Measurements from ENCODE around the gene MPG.
"Not testable (repeated sequence)": the region's sequence is repeated elsewhere in the genome, so short reads cannot be mapped to it uniquely, and the experiment has no call there.

Gene MPG

DNA sequence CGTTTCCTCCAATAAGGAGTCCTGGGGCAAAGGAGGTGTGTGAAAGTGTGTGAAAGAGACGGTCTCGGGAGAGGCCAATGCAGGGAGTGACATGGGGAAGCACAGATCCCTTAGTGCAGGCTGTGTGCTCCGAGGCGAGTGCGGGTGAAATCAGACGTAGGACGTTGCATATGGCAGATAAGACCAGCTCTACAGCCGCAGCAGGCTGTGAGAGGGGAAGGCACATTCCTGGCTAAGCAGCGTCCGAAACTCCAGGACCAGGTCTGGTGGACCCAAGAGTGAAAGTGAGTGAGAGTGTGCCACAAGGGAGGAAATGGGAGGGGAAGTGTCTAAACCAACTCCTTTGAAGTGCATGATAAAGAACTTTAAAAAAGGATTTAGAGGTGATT lies 36.0 kb upstream of the MPG start:
- DNase-seq (ENCODE audit: extremely low spot score), result no peak
- no peak for TF ChIP-seq SUZ12 (IDR thresholded peaks at IDR 0.05)
- TF ChIP-seq FOXM1 (IDR thresholded peaks at IDR 0.05; ENCODE audit: borderline replicate concordance), result no peak
- TF ChIP-seq L3MBTL2 (conservative IDR thresholded peaks at IDR 0.05), result no peak
- no peak for TF ChIP-seq BHLHE40 (IDR thresholded peaks at IDR 0.05; ENCODE audit: borderline replicate concordance)
- TF ChIP-seq FOXK2 (IDR thresholded peaks at IDR 0.05), result no peak
- TF ChIP-seq TARDBP (IDR thresholded peaks at IDR 0.05), result no peak
- TF ChIP-seq HDGF (IDR thresholded peaks at IDR 0.05; ENCODE audit: borderline replicate concordance), result no peak
- TF ChIP-seq ZNF384 (IDR thresholded peaks at IDR 0.05), result no peak
- TF ChIP-seq SP1 (IDR thresholded peaks at IDR 0.05), result no peak
- no peak for TF ChIP-seq CTBP1 (IDR thresholded peaks at IDR 0.05; ENCODE audit: borderline replicate concordance)
- no peak for TF ChIP-seq FOXA1 (IDR thresholded peaks at IDR 0.05)
- no peak for TF ChIP-seq ARNT (IDR thresholded peaks at IDR 0.05)
- TF ChIP-seq ELF4 (IDR thresholded peaks at IDR 0.05), result no peak
- TF ChIP-seq NFRKB (IDR thresholded peaks at IDR 0.05), result no peak
- TF ChIP-seq, protein P1, sequence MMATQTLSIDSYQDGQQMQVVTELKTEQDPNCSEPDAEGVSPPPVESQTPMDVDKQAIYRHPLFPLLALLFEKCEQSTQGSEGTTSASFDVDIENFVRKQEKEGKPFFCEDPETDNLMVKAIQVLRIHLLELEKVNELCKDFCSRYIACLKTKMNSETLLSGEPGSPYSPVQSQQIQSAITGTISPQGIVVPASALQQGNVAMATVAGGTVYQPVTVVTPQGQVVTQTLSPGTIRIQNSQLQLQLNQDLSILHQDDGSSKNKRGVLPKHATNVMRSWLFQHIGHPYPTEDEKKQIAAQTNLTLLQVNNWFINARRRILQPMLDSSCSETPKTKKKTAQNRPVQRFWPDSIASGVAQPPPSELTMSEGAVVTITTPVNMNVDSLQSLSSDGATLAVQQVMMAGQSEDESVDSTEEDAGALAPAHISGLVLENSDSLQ (IDR thresholded peaks at IDR 0.05), result no peak
- TF ChIP-seq LEF1 (IDR thresholded peaks at IDR 0.05; ENCODE audit: borderline replicate concordance), result no peak
- POLR2A ChIA-PET, result no interaction called here
- CTCF ChIA-PET, result interaction anchor here (1.0 kb wide), 1 partner anchor 65 kb away, joined by 3 read pairs; no protein-coding TSS in a partner anchor

- no peak for DNase-seq (ENCODE audit: extremely low spot score)
- ChIA-PET CTCF (no interaction called here), POLR2A (interaction anchor here (1.5 kb wide), 1 partner anchor 10 kb away, joined by 4 read pairs; the partner anchor contains the start of gene POLR3K)
- TF ChIP-seq HDGF (IDR thresholded peaks at IDR 0.05; ENCODE audit: borderline replicate concordance), result no peak
- TF ChIP-seq FOXA1 (IDR thresholded peaks at IDR 0.05), result no peak
- no peak for TF ChIP-seq L3MBTL2 (conservative IDR thresholded peaks at IDR 0.05)
- no peak for TF ChIP-seq ZNF384 (IDR thresholded peaks at IDR 0.05)
- TF ChIP-seq LEF1 (IDR thresholded peaks at IDR 0.05; ENCODE audit: borderline replicate concordance), result no peak
- no peak for TF ChIP-seq FOXK2 (IDR thresholded peaks at IDR 0.05)
- TF ChIP-seq, protein P1 (IDR thresholded peaks at IDR 0.05), result no peak
- TF ChIP-seq TARDBP (IDR thresholded peaks at IDR 0.05), result no peak
- no peak for TF ChIP-seq CTBP1 (IDR thresholded peaks at IDR 0.05; ENCODE audit: borderline replicate concordance)
- TF ChIP-seq SUZ12 (IDR thresholded peaks at IDR 0.05), result no peak
- TF ChIP-seq ARNT (IDR thresholded peaks at IDR 0.05), result no peak
Measured at GRCh38 chr16:42691-43090, 35.3 kb upstream of the MPG start.

DNA sequence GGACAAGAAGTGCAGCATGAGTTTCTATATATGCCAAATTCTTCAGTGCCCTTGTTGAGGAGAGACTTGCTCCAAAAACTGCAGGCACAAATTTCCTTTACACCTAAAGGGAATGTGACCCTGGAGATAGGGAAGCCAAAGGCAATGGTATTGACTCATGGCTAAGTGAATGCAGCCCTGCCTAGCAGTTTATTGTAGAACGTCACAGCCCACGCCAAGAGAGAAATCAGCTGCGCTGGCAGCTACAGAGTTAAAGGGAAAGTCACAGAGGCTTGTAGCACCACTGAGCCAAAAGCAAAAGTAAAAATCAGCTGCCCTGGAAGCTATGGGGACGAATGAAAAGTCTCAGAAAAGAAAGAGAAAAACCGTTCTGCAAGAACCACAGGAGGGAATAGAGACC lies 34.7 kb upstream of the MPG start:
- POLR2A ChIA-PET, result interaction anchor here (1.5 kb wide), 1 partner anchor 10 kb away, joined by 4 read pairs; the partner anchor contains the start of gene POLR3K
- no peak for TF ChIP-seq FOXA1 (IDR thresholded peaks at IDR 0.05)
- TF ChIP-seq, protein P1 (IDR thresholded peaks at IDR 0.05), result no peak
- no peak for TF ChIP-seq LEF1 (IDR thresholded peaks at IDR 0.05; ENCODE audit: borderline replicate concordance)
- no peak for DNase-seq (ENCODE audit: extremely low spot score)
- CTCF ChIA-PET, result no interaction called here

GRCh38 chr16:44655-45054 lies 33.4 kb upstream of the MPG start:
- DNase-seq (ENCODE audit: extremely low spot score), result no peak
- CTCF ChIA-PET, result no interaction called here
- no peak for TF ChIP-seq TARDBP (IDR thresholded peaks at IDR 0.05)
- TF ChIP-seq, protein P1 (IDR thresholded peaks at IDR 0.05), result no peak
- no peak for TF ChIP-seq ARNT (IDR thresholded peaks at IDR 0.05)
- TF ChIP-seq FOXK2 (IDR thresholded peaks at IDR 0.05), result no peak
- no peak for TF ChIP-seq ZNF384 (IDR thresholded peaks at IDR 0.05)
- TF ChIP-seq NFRKB (IDR thresholded peaks at IDR 0.05), result no peak
- no peak for TF ChIP-seq CTBP1 (IDR thresholded peaks at IDR 0.05; ENCODE audit: borderline replicate concordance)
- TF ChIP-seq FOXM1 (IDR thresholded peaks at IDR 0.05; ENCODE audit: borderline replicate concordance), result no peak
- TF ChIP-seq BHLHE40 (IDR thresholded peaks at IDR 0.05; ENCODE audit: borderline replicate concordance), result no peak
- TF ChIP-seq SP1 (IDR thresholded peaks at IDR 0.05), result no peak
- no peak for TF ChIP-seq L3MBTL2 (conservative IDR thresholded peaks at IDR 0.05)
- no peak for TF ChIP-seq FOXA1 (IDR thresholded peaks at IDR 0.05)
- no peak for TF ChIP-seq LEF1 (IDR thresholded peaks at IDR 0.05; ENCODE audit: borderline replicate concordance)
- no peak for TF ChIP-seq ELF4 (IDR thresholded peaks at IDR 0.05)
- no peak for TF ChIP-seq SUZ12 (IDR thresholded peaks at IDR 0.05)
- no peak for TF ChIP-seq HDGF (IDR thresholded peaks at IDR 0.05; ENCODE audit: borderline replicate concordance)
- POLR2A ChIA-PET, result interaction anchor here (0.7 kb wide), 1 partner anchor 9 kb away, joined by 3 read pairs; the partner anchor contains the start of genes POLR3K and SNRNP25

DNA sequence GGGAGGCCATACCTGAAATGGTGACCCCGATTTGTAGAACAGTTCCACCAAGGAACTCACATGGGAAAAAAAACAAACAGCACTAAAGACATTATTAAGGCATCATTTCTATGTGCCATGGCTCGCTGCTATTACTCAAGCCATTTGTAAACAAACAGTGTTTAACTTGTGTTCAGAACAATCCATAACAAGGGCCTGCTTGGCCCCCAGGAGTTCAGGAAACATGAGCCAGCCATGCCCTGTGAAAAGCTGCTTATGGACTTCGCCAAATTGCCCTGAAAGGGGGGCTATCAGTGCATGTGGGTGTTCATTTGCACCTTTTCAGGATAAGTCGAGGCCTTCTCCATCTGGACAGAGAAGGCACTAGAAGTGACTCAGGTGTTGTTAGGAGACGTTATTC lies 32.6 kb upstream of the MPG start:
- TF ChIP-seq BHLHE40 (IDR thresholded peaks at IDR 0.05; ENCODE audit: borderline replicate concordance), result no peak
- TF ChIP-seq ZNF384 (IDR thresholded peaks at IDR 0.05), result no peak
- TF ChIP-seq SUZ12 (IDR thresholded peaks at IDR 0.05), result no peak
- TF ChIP-seq LEF1 (IDR thresholded peaks at IDR 0.05; ENCODE audit: borderline replicate concordance), result no peak
- no peak for TF ChIP-seq TARDBP (IDR thresholded peaks at IDR 0.05)
- TF ChIP-seq, protein P1 (IDR thresholded peaks at IDR 0.05), result no peak
- no peak for TF ChIP-seq FOXM1 (IDR thresholded peaks at IDR 0.05; ENCODE audit: borderline replicate concordance)
- TF ChIP-seq FOXA1 (IDR thresholded peaks at IDR 0.05), result no peak
- TF ChIP-seq FOXK2 (IDR thresholded peaks at IDR 0.05), result no peak
- no peak for TF ChIP-seq HDGF (IDR thresholded peaks at IDR 0.05; ENCODE audit: borderline replicate concordance)
- no peak for TF ChIP-seq ARNT (IDR thresholded peaks at IDR 0.05)
- TF ChIP-seq CTBP1 (IDR thresholded peaks at IDR 0.05; ENCODE audit: borderline replicate concordance), result no peak
- no peak for TF ChIP-seq NFRKB (IDR thresholded peaks at IDR 0.05)
- TF ChIP-seq L3MBTL2 (conservative IDR thresholded peaks at IDR 0.05), result no peak
- TF ChIP-seq ELF4 (IDR thresholded peaks at IDR 0.05), result no peak
- no peak for TF ChIP-seq SP1 (IDR thresholded peaks at IDR 0.05)
- CTCF ChIA-PET, result no interaction called here
- no peak for DNase-seq (ENCODE audit: extremely low spot score)
- POLR2A ChIA-PET, result no interaction called here

- CTCF ChIA-PET; DNase-seq (ENCODE audit: extremely low spot score); POLR2A ChIA-PET: not testable (repeated sequence)
Measured at GRCh38 chr16:46510-46909, 31.5 kb upstream of the MPG start.
